Fibroblast of lung (primary cell): ENCODE data around the gene CCDC112. TPM values are rescaled to one million over a fixed set of nuclear protein-coding genes. Genes with fewer than 3 reads are reported as not detected.

Experiments used
- DNase-seq, 2 donors: peaks; one replicate each; pipeline versions ENCODE4 v3.0.0 to v3.0.0-alpha.2; 2010; ENCODE audit warnings: low read depth in 2 of 2
- H2AFZ ChIP-seq: 2 replicates; pipeline ENCODE4 v1.5.1; 2012; ENCODE audit warnings: low read length, control low read depth, inconsistent platforms
- H3K27ac ChIP-seq: 2 replicates; pipeline ENCODE4 v1.5.1; 2011; ENCODE audit warnings: low read length, control low read depth; ENCODE audit not compliant: insufficient read depth
- H3K27me3 ChIP-seq: 2 replicates; pipeline ENCODE4 v1.5.1; 2011; ENCODE audit warnings: mild to moderate bottlenecking, low read length; ENCODE audit not compliant: control insufficient read depth, insufficient read depth
- H3K36me3 ChIP-seq: 2 replicates; pipeline ENCODE4 v1.5.1; 2011; ENCODE audit warnings: low read length; ENCODE audit not compliant: control insufficient read depth, insufficient read depth
- H3K4me1 ChIP-seq: 2 replicates; pipeline ENCODE4 v1.5.1; 2011; ENCODE audit warnings: low read length; ENCODE audit not compliant: control insufficient read depth, insufficient read depth; ENCODE audit errors: extremely low read depth
- H3K4me2 ChIP-seq: 2 replicates; pipeline ENCODE4 v1.5.1; 2011; ENCODE audit warnings: low read length, control low read depth; ENCODE audit not compliant: insufficient read depth; ENCODE audit errors: extremely low read depth
- H3K4me3 ChIP-seq, 4 experiments: fragments of 200-600 bp in 1 of 4; sonication (generic) in 1 of 4; replicated peaks in 1 of 4; 2 replicates each; pipeline ENCODE4 v1.5.1; 2011 to 2016; ENCODE audit warnings: low read length in 4 of 4, low read depth in 3 of 4, mild to moderate bottlenecking in 3 of 4, control low read depth in 2 of 4, inconsistent platforms in 1 of 4, mixed read lengths in 1 of 4; ENCODE audit not compliant: insufficient read depth in 1 of 4; ENCODE audit errors: control extremely low read depth in 1 of 4
- H3K79me2 ChIP-seq: 2 replicates; pipeline ENCODE4 v1.5.1; 2012; ENCODE audit warnings: mild to moderate bottlenecking, low read length, inconsistent platforms; ENCODE audit not compliant: control insufficient read depth, insufficient read depth
- H3K9ac ChIP-seq: 2 replicates; pipeline ENCODE4 v1.5.1; 2011; ENCODE audit warnings: mild to moderate bottlenecking, low read length, control low read depth; ENCODE audit not compliant: insufficient read depth
- H3K9me3 ChIP-seq: 2 replicates; pipeline ENCODE4 v1.5.1; 2012; ENCODE audit warnings: low read depth, low read length; ENCODE audit not compliant: control insufficient read depth, insufficient read depth
- H4K20me1 ChIP-seq: 2 replicates; pipeline ENCODE4 v1.5.1; 2011; ENCODE audit warnings: low read length; ENCODE audit not compliant: control insufficient read depth, insufficient read depth; ENCODE audit errors: extremely low read depth
- CTCF ChIP-seq, 2 donors: IDR thresholded peaks in 1 of 2; conservative IDR thresholded peaks in 1 of 2; 1 replicate in 1 of 2; 2 replicates in 1 of 2; pipeline ENCODE4 v1.5.1; 2011 to 2012; ENCODE audit warnings: low read length in 2 of 2, control low read depth in 1 of 2, inconsistent platforms in 1 of 2, low read depth in 1 of 2, mild to moderate bottlenecking in 1 of 2
- EZH2 ChIP-seq: IDR thresholded peaks from 2 replicates; pipeline ENCODE4 v1.5.1; 2012; ENCODE audit warnings: low read length, control low read depth, mild to moderate bottlenecking; ENCODE audit errors: missing control alignments
- polyA plus RNA-seq, 2 donors: library from polyadenylated mRNA; depleted of rRNA in 1 of 2; stranded (reverse) in 1 of 2; unstranded in 1 of 2; fragments of >200 nt; gene quantifications; 2 replicates each; pipeline ENCODE4 v1.2.1, GENCODE V29; 2011 to 2012; ENCODE audit warnings: missing spikeins in 1 of 2
- total RNA-seq: library from RNA; depleted of rRNA; stranded (reverse); fragments of >200 nt; gene quantifications from 2 replicates; pipeline ENCODE4 v1.2.1, GENCODE V29; 2014

The CCDC112 gene
- total and polyA plus RNA-seq, 2 donors (not counting 1 experiment from before 2014, with no cell fraction given) = 5.7 to 13.7 TPM

DNA sequence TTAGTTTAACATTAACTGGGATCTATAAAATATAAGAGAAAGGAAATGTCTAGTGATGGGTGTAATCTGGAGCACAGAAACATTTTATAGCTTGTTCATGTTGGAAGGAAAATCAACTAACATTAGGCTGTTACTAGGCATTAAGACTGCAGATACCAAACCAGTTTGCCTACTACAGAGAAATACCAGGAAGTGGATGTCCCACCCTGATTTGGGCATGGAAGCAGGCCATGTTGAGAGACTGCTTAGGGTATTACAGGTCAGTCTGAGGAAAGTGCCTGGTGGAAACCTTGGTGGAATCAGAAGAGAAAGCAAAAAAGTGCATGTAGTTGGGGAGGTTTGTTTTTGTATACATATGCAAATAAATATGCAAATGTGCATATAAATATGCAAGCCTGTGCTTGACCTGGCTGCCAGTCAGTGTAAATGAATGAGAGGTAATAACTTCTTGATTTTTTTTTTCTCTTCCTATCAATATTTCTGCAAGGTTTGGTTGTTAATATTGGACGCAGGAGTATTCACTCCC, 9.6 kb upstream of the CCDC112 start:
- TF ChIP-seq CTCF (conservative IDR thresholded peaks at IDR 0.05 in 1 of 2, IDR thresholded peaks at IDR 0.05 in 1 of 2; ENCODE audit: low read depth in 1 of 2, low read length in 2 of 2) (no peak), EZH2 (no peak)
- H4K20me1 ChIP-seq = no peaks in the 10 kb centered on the region
- H3K36me3 ChIP-seq = no peaks in the 10 kb centered on the region
- H3K4me3 ChIP-seq = no peak overlapping the region
- H3K27me3 ChIP-seq = no peaks in the 10 kb centered on the region
- no peak overlapping the region for H3K9ac ChIP-seq
- H3K27ac ChIP-seq = no peak overlapping the region
- H3K9me3 ChIP-seq = no peaks in the 10 kb centered on the region
- H3K4me1 ChIP-seq = no peaks in the 10 kb centered on the region
- H3K79me2 ChIP-seq = no peaks in the 10 kb centered on the region
- no peak overlapping the region for H3K4me2 ChIP-seq
- no peak overlapping the region for H2AFZ ChIP-seq
- DNase-seq = no peak

DNA sequence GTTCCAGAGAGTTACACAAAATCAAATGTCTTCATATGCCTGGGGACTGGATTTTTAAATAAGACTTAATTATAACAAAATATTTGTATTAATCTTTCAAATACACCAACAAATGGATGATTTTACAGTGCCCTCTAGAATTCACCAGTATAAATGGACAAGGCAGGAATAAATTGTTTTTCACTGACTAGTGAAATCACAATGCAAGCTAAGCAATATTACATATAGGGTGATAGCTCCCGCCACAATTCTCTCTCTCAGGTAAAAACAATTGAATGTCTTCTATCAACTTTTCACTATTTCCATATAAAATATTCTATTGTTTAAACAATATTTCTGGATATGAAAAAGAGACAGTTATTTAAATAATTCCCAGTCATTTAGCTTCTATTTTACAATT, 8.0 kb upstream of the CCDC112 start:
- Histone ChIP-seq H3K4me2 (no peak overlapping the region), H3K36me3 (no peaks in the 10 kb centered on the region), H4K20me1 (no peaks in the 10 kb centered on the region), H3K27ac (no peak overlapping the region), H3K9ac (no peak overlapping the region), H3K4me3 (no peak overlapping the region), H3K9me3 (no peaks in the 10 kb centered on the region), H2AFZ (no peak overlapping the region), H3K27me3 (no peaks in the 10 kb centered on the region), H3K79me2 (no peaks in the 10 kb centered on the region), H3K4me1 (no peaks in the 10 kb centered on the region)
- TF ChIP-seq CTCF (conservative IDR thresholded peaks at IDR 0.05 in 1 of 2, IDR thresholded peaks at IDR 0.05 in 1 of 2; ENCODE audit: low read depth in 1 of 2, low read length in 2 of 2) (no peak), EZH2 (no peak)
- no peak for DNase-seq

GRCh38 chr5:115298811-115299210, 2.4 kb upstream of the CCDC112 start:
- Histone ChIP-seq H3K4me1 (no peaks in the 10 kb centered on the region), H3K36me3 (no peaks in the 10 kb centered on the region), H3K9ac (no peak overlapping the region), H4K20me1 (no peaks in the 10 kb centered on the region), H3K4me3 (no peak overlapping the region), H3K79me2 (peaks cover 12% of the 10 kb centered on the region), H2AFZ (no peak overlapping the region), H3K4me2 (no peak overlapping the region), H3K9me3 (no peaks in the 10 kb centered on the region), H3K27me3 (no peaks in the 10 kb centered on the region), H3K27ac (no peak overlapping the region)
- no peak for DNase-seq
- TF ChIP-seq EZH2 = no peak
- no peak for TF ChIP-seq CTCF (conservative IDR thresholded peaks at IDR 0.05 in 1 of 2, IDR thresholded peaks at IDR 0.05 in 1 of 2; ENCODE audit: low read depth in 1 of 2, low read length in 2 of 2)
